Body of pancreas (tissue), 4 donors: Measurements from ENCODE around the gene SPTBN1.

Experiments used
- POLR2A ChIP-seq, 3 donors: fragments of 450-650 bp; IDR thresholded peaks; one replicate each; pipeline ENCODE4 v1.6.1; 2016; ENCODE audit warnings: antibody characterized with exemption in 3 of 3, mild to moderate bottlenecking in 2 of 3
- TF ChIP-seq, protein P1 (sequence below), 7 experiments: fragments of 450-650 bp in 4 of 7; fragments of 200-600 bp in 3 of 7; sonication (generic) in 3 of 7; IDR thresholded peaks; one replicate each; pipeline ENCODE4 v1.5.1; 2016 to 2019; ENCODE audit warnings: antibody characterized with exemption in 7 of 7

DNA sequence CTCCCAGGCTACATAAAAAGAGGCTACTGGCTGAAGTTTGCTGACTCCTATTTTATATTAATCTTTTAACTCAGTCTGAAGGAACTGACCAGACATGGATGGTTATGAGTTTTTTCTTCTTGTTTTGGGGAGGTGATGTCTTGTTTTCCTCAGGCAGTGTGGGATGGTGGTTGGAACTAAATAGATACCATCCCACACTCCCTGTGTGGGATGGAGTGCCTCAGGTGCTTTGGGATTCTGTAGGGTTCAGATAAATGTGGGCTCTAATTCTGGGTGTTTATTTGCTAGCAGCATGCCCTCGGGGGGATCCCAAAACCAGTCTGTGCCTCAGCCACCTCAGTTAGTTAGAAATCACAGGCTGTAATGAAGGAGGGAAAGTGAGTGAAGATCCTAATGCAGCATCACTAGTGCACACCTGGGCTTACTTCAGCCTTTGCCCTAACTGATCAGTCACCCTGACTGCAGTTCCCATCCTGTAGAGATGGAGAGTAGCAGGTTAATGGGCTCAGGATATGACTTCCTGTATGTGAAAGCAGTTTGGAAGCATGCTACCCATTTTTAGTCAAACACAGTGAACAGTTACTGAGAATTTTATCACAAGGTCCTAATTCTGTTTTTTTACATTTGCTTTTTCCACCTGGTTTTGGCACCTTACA is 132.2 kb downstream of the SPTBN1 start:
- TF ChIP-seq, protein P1, sequence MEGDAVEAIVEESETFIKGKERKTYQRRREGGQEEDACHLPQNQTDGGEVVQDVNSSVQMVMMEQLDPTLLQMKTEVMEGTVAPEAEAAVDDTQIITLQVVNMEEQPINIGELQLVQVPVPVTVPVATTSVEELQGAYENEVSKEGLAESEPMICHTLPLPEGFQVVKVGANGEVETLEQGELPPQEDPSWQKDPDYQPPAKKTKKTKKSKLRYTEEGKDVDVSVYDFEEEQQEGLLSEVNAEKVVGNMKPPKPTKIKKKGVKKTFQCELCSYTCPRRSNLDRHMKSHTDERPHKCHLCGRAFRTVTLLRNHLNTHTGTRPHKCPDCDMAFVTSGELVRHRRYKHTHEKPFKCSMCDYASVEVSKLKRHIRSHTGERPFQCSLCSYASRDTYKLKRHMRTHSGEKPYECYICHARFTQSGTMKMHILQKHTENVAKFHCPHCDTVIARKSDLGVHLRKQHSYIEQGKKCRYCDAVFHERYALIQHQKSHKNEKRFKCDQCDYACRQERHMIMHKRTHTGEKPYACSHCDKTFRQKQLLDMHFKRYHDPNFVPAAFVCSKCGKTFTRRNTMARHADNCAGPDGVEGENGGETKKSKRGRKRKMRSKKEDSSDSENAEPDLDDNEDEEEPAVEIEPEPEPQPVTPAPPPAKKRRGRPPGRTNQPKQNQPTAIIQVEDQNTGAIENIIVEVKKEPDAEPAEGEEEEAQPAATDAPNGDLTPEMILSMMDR (IDR thresholded peaks at IDR 0.05): no peak
- TF ChIP-seq POLR2A (IDR thresholded peaks at IDR 0.05): no peak
